NB4 (cell line): ENCODE measurements around the gene NCSTN.

Source experiments
- CTCF ChIP-seq: IDR thresholded peaks from one replicate; pipeline ENCODE4 v1.5.1; 2012; ENCODE audit warnings: low read depth, low read length
- MAX ChIP-seq: IDR thresholded peaks from 2 replicates; pipeline ENCODE4 v1.6.1; 2011; ENCODE audit warnings: low read depth, low read length
- MYC ChIP-seq: IDR thresholded peaks from 2 replicates; pipeline ENCODE4 v1.6.1; 2011; ENCODE audit warnings: low read depth, low read length
- POLR2A ChIP-seq: IDR thresholded peaks from 2 replicates; pipeline ENCODE4 v1.6.1; 2011; ENCODE audit warnings: mild to moderate bottlenecking; ENCODE audit not compliant: insufficient read length; ENCODE audit errors: extremely low read depth

- TF ChIP-seq CTCF = no peak
- no peak for TF ChIP-seq MAX
- TF ChIP-seq POLR2A = no peak
- TF ChIP-seq MYC = no peak
Observed at GRCh38 chr1:160361199-160361598, 18.0 kb downstream of the NCSTN start.
